HG03045 (cell line): Measurements from ENCODE around the gene HBM.
"Not testable (repeated sequence)": the region's sequence is repeated elsewhere in the genome, so short reads cannot be mapped to it uniquely, and the experiment has no call there.

Experiments
- ATAC-seq: cut with Tn5 transposase; IDR thresholded peaks from one replicate; pipeline ENCODE4 v1.9.1; 2021; ENCODE audit warnings: mild to moderate bottlenecking, moderate library complexity; ENCODE audit not compliant: unreplicated experiment

Gene HBM

DNA sequence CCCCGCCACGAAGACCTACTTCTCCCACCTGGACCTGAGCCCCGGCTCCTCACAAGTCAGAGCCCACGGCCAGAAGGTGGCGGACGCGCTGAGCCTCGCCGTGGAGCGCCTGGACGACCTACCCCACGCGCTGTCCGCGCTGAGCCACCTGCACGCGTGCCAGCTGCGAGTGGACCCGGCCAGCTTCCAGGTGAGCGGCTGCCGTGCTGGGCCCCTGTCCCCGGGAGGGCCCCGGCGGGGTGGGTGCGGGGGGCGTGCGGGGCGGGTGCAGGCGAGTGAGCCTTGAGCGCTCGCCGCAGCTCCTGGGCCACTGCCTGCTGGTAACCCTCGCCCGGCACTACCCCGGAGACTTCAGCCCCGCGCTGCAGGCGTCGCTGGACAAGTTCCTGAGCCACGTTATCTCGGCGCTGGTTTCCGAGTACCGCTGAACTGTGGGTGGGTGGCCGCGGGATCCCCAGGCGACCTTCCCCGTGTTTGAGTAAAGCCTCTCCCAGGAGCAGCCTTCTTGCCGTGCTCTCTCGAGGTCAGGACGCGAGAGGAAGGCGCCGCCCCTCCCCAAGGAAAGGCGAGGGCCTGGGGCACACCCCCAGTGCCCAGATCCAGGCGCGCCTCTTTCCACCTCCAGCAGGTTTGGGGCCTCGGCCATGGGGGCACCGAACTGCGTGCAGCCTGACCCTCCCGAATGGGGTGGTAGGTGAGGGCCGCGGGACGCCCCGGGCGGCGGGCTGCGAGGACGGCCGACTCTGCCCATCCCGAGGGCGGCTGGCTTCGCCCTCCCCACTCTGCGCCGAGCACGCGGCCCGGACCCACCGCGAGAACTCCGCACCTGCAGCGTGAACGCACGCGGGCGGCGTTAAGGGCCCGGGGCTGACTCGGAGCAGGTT lies 15.1 kb downstream of the HBM start:
- ATAC-seq: peak; percentile 53

DNA sequence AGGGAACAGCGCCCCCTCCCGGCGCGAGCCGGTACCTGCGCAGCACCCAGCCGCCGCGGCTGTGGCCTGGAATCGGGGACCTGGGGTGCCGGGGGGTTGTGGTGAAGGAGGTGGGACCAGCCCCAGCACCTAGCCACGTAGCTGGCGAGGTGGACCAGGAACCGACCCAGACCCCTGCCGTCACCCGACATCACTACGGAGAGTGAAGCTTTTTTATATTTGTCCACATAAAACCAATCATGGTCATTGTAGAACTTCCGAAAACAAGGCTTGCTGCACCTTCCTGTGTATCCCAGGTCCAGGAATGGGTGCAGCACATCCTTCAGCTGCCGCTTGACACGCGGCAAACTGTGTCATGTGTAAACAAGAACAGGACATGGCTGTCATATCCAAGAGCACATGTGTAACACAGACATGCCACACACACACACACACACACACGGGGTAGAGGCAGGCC lies 15.8 kb downstream of the HBM start:
- ATAC-seq: no peak

DNA sequence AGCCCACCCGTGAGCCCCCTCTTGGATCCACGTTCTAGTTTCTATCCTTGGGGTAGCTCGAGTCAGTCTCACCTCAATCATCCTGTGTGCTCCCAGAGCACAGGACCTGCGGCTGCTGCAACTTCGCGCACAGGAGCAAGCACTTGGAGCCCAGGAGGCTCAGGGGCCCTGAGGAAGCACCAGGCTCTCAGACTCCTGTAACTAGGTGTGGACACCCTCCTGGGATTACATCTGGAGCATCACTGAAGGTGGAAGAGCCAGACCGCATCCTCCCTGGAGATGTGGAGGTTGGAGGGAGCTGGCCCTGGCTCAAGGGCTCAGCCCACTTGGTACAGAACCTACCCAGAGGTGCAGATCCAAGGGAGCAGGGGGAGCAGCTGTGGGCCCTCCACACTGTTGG lies 17.2 kb downstream of the HBM start:
- ATAC-seq: no peak

DNA sequence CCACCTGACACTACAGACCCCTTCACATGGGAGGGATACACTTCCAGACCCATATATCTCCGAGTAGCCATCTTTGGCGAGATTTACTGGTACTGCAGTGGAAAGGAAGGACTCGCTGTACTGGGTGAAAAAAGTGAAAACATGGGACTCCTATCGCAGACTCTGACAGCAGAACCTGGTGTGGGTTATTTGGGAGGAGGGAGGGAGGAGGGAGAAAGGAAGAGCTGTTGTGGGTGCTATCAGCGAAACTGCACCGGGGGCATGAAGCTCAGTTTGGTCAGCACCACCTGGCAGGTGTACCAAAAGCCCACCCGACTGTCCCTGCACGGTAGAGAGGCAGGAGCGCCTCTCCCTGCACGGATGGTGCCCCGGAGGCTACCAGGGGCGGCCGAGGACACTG lies 19.4 kb downstream of the HBM start:
- ATAC-seq: no peak

DNA sequence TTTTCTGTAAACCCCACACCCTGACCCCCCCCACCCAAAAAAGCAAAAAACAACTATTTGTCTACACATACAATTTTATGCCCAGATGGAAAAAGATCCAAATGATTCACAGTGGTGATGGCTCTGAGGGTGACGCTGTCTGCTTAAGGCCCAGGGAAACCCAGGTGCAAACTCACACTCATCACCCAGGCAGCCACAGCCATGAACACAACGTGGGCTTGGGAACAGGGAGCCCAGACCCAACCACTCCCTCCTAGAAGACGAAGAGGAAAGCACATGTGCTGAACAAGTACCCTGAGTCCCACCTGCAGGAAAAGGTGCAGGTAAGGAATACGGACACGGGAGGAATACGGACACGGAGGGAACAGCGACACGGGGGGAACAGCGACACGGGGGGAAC lies 19.9 kb downstream of the HBM start:
- no peak for ATAC-seq

DNA sequence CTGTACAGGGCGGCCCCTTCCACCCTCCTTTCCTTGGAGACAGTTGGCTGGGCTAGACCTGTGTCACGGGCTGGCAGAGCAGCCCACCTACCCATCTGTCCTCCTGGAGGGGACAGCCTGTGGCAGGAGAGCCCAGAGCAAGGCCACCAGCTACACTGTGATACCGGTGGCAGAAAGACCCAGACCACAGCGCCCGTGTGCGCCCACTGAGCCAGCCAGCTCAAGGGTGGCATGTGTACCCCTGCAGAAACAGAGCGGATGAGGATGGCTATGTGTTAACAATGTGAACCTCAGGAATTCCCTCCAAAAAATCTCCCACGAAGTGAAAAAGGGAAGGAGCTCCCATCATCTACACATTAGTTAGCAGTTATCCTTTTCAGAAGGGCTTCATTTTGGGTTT lies 21.6 kb downstream of the HBM start:
- ATAC-seq: no peak

DNA sequence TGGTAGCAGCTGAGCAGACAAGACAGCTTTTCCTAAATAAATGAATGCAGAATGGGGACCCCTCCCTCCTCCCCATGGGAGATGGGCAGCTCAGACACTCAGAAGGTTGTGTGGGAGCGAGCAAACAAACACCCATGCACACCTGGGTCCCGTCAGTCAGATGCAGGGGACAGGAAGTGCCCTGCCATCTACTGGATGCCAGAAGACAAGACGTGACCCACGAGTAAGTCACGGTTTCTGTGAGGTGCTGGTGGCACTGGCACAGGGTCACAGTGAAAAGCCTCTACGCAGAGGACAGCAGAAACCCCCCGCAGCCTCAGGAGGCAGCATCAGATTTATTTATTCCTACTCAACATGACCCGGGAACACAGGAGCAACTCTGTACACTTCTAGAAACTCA lies 22.9 kb downstream of the HBM start:
- ATAC-seq: no peak

DNA sequence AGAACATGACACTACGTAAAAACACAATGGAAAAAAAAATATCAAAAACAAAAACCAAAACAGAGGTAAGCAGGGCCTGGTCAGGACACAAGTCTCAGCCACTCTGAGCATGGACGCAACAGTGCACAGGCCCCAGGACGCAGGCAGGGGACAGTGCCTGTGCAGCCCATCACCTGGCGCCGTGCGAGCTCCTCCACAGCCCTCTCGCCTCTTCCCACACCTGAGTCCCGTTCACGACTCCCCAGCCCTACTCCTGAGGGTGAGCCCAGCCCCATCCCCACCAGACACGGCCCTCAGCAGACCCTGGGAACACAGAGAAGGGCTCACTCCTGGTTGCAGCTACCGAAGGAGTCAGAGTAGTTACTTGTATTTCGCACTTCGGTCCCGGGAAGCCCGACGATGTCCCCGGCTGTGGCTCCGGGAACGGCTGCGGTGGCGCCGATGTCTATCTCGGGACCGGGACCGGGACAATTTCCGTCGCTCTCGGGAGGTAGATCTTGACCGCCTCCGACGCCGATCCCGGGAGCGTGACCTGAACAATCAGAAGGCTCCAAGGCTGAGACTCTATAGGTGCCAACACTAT lies 23.9 kb downstream of the HBM start:
- ATAC-seq: no peak

DNA sequence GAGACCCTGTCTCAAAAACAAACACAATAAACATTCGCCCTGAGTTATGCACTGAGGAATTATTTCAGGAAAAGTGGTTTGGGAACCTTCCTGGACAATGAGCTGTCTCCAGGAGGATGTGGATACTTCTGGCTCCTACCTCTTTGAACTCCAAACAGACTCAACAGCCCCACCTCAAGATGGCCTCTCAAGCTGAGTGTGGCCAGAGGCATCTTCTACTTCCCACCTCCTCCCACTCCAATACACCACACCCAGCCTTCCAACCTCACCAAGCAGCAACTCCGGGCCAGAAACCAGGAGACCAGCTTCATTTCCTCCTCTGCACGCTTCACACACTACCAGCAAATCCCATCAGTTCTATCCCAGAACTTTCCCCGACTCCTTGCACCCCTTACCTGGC lies 26.1 kb downstream of the HBM start:
- ATAC-seq: no peak

DNA sequence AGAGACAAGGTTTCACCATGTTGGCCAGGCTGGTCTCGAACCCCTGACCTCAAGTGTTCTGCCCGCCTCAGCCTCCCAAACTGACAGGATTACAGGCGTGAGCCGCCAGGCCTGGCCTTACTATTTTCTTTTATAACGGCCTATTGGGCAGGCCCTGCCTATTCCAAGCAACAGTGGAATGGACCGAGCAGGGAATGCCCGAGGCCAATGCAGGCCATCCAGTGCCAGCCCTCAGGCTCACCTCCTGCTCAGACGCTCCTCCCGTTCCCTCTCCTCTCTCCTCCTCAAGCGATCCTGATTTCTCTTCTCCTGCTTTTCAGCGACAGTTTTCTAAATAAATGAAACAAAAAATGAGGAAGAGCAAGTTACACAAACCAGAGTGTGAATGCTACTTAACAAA lies 26.9 kb downstream of the HBM start:
- ATAC-seq: no peak

DNA sequence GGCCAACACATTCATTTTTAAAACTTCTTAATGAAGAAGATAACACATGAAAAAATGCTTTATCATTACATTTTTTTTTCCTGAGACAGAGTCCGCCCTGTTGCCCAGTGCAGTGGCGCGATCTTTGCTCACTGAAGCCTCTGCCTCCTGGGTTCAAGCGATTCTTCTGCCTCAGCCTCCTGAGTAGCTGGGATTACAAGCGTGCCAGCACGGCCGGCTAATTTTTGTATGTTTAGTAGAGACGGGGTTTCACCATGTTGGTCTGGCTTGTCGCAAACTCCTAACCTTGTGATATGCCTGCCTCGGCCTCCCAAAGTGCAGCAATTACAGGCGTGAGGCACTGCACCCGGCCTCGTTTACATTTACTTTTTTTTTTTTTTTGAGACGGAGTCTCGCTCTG lies 27.7 kb downstream of the HBM start:
- ATAC-seq: no peak

DNA sequence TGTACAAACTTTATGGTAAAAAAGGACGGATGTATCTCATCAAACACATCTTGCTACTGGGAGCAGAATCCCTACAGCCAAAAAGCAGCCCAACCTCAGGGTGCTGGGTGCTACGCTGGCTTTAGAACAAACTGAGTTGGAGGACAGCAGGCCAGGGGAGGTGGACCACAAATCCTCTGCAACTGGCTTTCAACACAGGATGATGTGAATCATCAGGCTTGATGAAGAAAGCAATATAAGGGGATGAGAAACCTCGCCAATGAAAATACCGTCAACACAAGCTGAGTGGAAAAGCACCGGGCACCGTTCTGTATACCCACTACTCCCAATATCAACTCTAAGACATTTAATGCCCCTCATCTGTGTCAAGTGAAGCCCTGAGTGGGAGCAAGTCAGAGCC lies 28.7 kb downstream of the HBM start:
- ATAC-seq: no peak

DNA sequence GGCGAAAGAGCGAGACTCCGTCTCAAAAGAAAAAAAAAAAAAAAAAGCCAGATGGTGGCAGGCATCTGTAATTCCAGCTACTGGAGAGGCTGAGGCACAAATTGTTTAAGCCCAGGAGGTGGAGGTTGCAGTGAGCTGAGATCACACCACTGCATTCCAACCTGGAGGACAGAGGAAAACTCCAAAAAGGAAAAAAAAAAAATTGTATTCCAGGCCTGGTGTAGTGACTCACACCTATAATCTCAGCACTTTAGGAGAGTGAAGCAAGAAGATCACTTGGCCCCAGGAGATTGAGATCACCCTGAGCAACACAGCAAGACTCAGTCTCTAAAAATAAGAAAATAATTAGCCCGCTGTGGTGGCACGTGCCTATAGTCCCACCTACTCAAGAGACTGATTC lies 34.6 kb downstream of the HBM start:
- no peak for ATAC-seq

DNA sequence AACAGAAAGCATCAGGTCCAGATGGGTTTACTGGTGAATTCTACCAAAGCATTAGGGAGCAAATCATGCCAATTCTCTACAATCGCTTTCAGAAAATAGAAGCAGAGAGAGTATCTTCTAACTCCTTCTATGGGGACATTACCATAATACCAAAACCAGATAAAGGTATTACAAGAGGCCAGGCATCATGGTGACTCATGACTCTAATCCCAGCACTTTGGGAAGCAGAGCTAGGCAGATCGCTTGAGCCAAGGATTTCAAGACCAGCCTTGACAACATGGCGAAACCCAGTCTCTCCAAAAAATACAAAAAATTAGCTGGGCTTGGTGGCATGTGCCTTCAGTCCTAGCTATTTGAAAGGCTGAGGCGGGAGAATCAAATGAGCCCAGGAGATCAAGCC lies 37.5 kb downstream of the HBM start:
- no peak for ATAC-seq

DNA sequence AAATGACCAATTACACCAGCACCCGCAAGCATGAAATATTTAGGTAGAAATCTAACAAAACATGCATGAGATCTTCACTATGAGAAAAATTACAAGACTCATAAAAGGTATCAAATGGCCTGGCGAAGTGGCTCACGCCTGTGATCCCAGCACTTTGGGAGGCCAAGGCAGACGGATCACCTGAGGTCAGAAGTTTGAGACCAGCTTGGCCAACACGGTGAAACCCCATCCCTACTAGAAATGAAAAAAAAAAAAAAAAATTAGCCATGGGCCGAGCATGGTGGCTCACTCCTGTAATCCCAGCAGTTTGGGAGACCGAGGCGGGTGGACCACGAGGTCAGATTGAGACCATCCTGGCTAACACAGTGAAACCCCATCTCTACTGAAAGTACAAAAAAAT lies 38.3 kb downstream of the HBM start:
- ATAC-seq: not testable (repeated sequence)

DNA sequence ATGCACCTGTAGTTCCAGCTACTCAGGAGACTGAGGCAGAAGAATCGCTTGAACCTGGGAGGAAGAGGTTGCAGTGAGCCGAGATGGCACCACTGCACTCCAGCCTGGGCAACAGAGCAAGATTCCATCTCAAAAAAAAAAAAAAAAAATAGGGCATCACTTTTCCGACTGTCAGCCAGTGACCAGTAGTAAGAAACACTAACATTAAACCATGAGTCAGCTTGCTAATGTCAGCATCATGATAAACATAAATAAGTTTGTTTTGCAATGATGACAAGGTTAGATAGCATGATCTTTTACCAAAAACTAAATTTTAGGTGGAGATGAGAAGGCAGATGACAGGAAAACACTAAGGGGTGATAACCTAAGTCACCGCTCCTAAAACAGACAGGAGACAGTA lies 43.6 kb downstream of the HBM start:
- not testable (repeated sequence) for ATAC-seq

DNA sequence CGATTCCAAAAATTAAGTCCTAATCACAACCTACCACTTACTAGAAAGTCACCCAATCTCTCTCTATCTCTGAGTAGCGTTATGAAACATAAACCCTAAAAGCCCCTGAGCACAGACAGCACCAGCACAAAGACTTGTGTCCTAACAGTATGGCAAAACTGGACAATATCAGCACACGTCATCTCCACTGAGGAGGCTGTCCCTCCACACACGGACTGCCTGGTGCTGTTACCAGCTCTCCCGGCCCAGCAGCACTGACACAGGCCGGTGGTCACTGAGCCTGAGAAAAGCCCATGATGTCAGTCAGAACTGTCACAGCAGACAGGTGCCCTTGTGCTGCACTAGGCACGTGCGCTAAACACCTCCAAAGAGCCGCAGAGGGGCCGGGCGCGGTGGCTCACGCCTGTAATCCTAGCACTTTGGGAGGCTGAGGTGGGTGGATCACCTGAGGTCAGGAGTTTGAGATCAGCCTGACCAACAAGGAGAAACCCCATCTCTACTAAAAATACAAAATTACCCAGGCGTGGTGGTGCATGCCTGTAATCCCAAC lies 45.9 kb downstream of the HBM start:
- not testable (repeated sequence) for ATAC-seq

DNA sequence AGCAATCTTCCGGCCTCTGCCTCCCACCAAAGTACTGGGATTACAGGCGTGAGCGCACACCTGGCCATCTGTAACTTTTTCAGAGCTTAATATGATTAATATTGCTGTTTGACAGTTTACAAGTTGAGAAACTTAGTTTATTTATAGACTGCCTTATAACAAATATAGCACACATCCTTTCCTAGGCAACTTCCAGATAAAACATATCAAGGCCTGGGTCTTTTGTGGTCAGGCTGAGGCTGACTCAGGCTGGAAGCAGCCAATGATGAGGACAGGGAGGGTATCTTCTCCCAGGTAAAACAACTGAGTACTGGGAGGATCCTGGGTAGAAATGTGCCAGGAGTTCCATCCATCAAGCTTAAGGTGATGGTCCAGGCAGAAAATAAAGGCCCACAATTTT lies 47.2 kb downstream of the HBM start:
- no peak for ATAC-seq
